ENCODE results near the gene LSM12.
A peak's percentile ranks its signal among the peaks of the same experiment; 100 is the strongest.
"Not testable (repeated sequence)": the region's sequence is repeated elsewhere in the genome, so short reads cannot be mapped to it uniquely, and the experiment has no call there.

LSM12 gene

DNA sequence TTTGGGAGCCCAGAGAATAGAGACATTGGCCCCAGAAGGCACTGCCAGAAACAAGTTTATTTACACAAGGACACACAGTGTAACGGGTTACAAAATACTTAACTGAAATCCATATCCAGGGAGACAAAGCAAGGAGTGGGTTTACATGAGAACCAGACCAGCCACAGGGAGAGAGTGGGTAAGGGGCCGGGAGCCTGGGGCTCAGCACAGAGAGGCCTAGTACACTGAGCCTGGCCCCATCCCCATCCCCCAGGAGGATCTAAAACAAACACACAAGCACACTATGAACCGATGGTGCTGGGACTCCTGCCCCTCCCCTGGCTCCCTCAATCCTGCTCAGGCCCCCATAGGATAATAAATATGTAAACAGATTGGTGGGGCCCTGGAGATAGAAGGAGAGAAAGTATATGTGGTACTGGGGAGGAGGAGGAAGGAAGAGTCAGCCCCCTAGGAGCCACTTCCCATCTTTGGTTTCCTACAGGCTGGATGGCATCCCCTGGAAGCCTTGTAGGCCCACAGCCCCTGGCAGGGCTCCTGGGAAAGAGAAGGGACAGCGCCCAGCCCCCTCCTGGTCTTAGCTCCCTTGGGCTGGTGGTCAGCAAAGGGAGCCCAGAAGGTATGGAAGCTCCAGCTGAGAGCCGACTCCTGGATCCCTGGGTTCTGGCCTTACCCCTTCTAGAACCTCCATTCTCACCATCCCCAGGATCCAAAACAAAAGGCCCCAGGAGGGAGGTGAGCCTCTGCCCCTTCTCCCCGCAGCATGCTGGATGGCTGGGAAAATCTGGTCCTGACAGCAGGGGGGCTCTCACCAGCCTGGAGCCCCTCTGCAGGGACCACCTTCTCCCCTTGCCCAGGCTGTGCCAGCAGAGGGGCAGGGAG lies 10.5 kb upstream of the LSM12 start:
- no peak for DNase-seq (ENCODE audit: low read depth)

DNA sequence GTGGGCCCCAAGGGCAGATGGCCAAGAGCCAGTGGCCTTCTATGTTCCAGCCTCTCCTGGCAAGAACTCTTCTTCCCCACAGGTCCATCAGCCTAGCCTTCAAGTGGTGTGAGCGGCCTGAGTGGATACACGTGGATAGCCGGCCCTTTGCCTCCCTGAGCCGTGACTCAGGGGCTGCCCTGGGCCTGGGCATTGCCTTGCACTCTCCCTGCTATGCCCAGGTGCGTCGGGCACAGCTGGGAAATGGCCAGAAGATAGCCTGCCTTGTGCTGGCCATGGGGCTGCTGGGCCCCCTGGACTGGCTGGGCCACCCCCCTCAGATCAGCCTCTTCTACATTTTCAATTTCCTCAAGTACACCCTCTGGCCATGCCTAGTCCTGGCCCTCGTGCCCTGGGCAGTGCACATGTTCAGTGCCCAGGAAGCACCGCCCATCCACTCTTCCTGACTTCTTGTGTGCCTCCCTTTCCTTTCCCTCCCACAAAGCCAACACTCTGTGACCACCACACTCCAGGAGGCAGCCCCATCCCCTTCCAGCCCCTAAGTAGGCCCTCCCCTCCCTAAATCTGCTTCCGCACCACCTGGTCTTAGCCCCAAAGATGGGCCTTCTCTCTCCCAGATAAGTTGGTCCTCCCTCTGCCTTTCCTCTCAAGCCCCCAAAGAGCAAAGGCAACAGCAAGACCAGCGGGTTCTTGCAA lies 9.3 kb upstream of the LSM12 start:
- DNase-seq (ENCODE audit: low read depth): no peak

DNA sequence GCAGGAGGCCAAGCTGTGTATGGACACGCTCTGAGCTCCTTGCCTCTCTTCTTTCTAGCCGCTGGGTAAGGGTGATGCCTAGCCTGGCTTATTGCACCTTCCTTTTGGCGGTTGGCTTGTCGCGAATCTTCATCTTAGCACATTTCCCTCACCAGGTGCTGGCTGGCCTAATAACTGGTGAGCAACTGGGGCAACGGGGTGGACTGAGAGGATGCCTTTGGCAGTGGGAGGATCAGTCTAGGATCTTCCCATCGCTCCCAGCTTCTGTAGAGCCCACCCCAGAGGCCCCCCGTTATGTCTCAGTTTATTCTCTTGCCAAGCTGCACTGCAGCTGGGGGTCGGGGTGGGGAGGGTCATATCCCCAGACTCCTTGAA lies 8.4 kb upstream of the LSM12 start:
- DNase-seq (ENCODE audit: low read depth): no peak

DNA sequence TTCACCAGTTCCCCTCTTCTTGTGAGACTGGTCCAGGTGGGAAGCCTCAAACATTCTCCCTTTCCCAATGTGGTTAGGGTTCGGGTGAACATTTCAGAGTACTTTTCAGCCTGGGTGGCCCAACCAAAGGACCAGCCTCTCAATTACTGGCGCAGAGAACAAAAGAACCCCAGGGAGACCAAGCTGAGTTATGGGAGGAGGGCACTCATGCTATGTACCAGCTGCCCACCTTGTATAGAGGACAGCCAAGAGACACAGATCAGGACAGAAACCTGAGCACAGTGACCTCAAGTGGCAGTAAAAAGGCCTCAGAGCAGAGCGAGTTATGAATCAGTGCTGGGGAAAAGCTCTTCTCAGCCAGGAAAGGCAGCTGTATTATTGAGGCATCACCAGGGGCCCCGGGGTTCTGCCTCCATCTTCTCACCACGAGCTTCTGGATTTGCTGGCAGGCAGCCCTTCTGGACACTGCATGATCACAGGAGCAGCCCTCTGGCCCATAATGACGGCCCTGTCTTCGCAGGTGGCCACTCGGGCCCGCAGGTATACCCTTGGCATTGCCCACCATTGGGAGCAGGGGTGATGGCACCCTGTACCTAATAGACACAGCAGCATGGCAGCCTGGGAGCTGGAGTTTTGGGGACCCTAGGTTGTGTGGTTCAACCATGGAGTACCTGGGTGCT lies 7.9 kb upstream of the LSM12 start:
- DNase-seq (ENCODE audit: low read depth): no peak

DNA sequence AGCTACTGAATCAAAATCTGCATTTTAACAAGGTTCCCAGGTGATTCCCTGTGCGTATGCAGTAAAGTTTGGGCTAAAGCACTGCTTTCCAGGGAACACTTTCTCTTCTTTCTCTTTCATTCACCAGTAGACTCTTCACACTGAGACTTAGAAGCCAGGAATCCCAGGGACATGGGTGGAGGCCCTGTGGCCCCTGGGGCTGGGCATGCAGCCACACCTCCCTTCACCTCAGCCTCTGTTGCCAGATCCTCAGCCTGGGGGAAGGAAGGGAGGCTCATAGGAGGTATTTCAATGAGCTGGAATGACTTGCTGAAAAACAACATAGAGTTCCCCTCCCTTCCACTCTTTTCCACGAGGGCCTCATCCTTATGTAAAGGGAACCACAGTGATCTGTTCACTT lies 5.3 kb upstream of the LSM12 start:
- DNase-seq (ENCODE audit: low read depth): peak; percentile 44

DNA sequence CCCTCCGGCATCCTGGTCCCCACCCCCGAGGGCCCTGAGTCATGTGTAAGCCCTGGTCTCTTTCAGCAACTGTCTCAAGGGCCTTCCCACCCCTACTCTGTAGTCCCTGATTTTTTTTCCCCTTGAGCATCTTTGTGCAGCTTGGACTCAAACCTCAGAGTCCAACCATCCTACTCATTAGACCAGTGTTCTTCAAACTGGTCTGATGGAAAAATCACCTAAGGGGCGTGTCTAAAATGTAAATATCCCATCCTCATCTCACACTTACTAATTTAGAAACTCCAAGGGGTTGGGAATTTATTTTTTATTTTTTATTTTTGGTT lies 4.7 kb upstream of the LSM12 start:
- DNase-seq (ENCODE audit: low read depth): peak; percentile 98

DNA sequence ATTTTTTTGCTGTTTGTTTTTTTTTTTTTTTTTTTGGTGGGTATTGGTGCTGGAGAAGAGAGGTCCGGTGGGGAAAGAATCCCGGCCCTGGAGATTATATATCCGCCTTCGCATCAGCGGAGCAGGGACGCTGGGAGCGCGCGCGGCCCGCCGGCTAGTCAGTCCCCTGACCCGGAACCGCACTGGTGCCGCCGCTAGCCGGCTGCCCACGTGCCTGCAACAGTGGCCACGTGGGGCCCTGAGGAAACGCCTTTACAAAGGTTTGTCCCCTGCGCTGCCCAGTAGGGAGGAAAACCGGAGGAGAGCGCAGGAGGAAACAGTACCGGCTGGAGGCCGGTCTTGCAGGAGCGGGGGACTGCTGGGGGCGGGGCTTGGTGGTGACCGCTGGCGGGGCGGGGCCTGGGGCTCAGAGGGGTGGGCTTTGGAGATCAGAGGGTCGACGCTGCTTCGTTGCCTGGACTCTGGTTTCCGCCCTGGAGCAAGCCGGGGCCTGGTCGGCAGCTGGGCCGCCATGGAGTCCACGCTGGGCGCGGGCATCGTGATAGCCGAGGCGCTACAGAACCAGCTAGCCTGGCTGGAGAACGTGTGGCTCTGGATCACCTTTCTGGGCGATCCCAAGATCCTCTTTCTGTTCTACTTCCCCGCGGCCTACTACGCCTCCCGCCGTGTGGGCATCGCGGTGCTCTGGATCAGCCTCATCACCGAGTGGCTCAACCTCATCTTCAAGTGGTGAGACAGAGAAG lies 4.2 kb upstream of the LSM12 start, which contains the start of gene G6PC3:
Gene G6PC3, plus strand, starts transcription at position 281 of the 743 bp plus-strand sequence. Its CDS starts 231 bp downstream, at position 512.
- DNase-seq (ENCODE audit: low read depth): peak; percentile 100

DNA sequence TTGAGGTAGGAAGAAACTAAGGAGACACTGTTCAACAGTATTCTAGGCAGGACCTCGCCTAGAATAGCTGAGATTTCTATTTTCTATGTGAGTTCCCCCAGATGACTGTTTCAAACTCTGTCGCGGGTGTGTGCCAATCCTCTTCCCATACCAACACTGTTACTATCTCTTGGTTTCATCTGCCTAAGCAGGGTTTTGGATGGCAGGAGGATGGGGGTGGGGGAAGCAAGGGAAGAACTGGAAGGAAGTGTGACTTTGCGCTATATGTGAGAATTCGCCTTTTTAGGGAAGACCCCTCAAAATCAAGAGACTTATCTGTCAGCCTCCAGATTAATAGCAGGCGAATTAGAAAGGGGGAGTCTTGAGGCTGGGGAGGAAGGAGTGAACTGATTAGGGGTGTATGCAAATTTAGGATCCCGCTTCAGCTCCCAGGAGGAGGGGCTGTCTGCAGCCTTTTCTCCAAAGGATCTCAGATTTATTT lies 3.5 kb upstream of the LSM12 start:
- peak; percentile 56 for DNase-seq (ENCODE audit: low read depth)

DNA sequence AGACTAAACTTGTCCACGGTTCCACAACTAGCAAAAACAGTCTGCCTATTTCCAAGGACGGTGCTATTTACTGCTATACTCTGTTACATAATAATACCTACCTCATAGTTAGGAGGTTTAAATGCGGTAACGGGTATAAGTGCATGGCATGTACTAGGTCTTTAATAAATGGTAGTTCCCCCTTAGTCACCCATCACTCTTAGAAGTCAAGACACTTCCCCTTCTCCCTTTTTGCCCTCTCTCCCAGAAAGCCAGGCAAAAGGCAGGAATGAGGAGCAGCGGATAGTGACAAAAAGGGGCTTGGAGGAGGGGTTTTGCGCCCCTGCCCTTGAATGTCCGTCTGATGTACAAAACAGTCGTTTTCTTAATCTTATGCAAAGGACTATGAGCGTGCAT lies 1.1 kb upstream of the LSM12 start:
- no peak for DNase-seq (ENCODE audit: low read depth)

DNA sequence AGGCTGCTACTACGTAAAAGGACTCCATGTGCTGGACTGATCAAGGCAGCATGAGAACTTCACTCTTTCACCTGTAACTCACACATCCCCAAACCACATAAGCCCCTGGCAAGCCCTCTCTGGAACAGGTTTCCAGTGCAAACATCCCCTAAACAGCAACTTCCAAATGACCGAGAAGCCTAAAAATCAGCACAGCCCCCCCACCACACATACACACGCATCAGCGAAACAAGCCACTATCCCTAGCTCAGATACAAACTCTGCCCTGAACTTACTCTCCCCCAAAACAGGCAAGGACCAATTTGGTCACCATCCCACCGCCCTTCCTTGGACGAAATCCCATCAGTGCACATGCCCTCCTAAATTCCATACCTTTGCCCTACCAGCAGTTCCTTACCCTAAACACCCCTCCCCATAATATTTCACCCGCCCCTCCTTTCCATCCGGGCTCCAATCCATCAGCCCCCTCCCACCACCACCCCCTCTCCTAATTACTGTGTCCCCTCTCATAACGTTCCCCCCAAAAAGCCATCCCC lies 735 bp downstream of the LSM12 start:
- peak; percentile 30 for DNase-seq (ENCODE audit: low read depth)

DNA sequence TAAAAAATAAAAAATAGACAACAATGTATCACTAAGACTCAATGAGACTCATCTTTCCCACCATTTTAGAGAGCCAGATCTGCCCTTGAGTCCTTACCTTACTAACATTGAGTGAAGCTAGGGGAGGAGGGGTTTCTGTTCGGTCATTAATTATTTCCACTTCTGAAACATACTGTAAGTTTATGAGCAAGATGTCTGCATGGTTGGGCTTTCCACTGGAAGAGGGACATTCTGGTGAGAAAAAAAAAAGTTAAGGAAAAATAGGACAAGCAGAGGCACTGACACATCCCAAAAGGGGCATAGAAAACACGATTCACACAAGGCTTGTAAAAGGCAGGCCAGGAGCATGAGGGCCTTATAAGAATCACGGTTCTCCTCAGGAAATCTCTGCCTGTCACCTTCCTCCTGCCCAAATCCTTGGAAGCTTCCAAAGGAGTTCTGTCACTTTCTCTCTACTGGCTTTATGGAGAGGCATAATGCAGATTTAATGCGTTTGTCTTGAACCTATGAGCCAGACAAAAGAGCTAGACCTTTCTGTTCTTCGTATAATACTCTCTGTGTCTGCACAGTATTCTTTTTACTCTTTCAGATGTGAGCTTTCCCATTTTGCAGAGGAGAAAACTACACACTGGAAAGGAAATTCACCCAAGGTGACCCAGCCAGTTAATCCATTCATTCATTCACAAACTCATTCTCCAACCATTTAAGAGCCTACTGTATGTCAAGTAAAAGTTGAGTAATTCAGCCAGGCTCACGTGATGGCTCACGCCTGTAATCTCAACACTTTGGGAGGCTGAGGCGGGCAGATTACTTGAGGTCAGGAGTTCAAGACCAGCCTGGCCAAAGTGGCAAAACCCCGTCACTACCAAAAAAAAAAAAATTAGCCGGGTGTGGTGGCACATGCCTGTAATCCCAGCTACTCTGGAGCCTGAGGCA lies 2.5 kb downstream of the LSM12 start:
- no peak for DNase-seq (ENCODE audit: low read depth)

DNA sequence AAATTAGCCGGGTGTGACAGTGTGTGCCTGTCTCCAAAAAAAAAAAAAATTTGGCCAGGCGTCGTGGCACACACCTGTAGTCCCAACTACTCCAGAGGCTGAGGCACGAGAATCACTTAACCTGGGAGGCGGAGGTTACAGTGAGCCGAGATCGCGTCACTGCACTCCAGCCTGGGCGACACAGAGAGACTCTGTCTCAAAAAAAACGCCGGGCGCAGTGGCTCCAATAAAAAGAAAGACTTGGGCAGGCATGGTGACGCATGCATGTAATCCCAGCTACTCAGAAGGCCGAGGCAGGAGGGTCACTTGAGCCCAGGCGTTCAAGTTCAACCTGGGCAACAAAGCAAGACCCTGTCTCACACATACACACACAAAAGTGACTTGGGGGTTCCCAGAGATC lies 3.6 kb downstream of the LSM12 start:
- DNase-seq (ENCODE audit: low read depth): no peak

DNA sequence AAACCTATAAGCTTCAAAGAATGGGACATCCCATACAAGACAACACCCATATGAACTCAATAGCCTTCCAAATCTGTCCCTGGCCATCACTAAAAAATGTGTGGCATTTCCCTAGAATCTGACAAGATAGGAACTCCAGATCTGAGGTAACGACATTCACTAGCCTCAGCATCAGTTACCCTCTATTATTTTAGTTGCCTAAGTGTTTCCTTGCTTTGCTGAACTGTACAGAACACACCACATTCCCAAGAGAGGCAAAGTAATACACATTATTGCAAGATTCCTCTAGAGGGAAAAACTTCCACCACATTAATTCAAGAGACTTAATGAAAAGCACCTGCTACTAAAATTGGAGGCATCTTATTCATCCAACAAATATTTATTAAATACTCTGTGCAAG lies 5.0 kb downstream of the LSM12 start:
- no peak for DNase-seq (ENCODE audit: low read depth)

DNA sequence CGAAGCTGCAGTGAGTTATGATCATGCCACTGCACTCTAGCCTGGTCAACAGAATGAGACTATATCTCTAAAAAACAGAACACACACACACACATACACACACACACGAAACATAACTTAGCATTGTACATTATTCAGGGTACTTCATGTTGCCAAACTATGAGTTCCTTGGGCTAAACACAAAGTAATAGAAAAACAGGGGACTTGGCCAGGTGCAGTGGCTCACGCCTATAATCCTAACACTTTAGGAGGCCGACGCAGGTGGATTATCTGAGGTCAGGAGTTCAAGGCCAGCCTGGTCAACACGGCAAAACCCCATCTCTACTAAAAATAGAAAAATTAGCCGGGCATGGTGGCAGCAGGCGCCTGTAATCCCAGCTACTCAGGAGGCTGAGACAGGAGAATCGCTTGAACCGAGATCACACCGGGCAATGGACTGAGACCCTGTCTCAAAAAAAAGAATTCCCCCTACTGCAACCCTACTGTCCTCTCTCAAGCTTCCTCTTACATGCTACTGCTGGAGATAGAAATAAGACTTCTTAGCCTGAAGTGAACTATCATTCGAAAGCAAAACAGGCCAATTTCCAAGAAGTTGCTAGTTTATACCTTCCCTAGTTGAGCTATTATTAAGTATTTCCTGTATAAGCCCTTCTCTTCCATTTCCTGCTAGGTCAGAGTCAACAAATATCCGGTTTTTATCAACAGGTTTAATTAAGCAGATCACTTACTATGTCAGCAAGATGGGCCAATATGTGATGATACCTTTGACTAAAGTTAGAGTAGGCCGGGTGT lies 7.2 kb downstream of the LSM12 start:
- DNase-seq (ENCODE audit: low read depth): no peak

DNA sequence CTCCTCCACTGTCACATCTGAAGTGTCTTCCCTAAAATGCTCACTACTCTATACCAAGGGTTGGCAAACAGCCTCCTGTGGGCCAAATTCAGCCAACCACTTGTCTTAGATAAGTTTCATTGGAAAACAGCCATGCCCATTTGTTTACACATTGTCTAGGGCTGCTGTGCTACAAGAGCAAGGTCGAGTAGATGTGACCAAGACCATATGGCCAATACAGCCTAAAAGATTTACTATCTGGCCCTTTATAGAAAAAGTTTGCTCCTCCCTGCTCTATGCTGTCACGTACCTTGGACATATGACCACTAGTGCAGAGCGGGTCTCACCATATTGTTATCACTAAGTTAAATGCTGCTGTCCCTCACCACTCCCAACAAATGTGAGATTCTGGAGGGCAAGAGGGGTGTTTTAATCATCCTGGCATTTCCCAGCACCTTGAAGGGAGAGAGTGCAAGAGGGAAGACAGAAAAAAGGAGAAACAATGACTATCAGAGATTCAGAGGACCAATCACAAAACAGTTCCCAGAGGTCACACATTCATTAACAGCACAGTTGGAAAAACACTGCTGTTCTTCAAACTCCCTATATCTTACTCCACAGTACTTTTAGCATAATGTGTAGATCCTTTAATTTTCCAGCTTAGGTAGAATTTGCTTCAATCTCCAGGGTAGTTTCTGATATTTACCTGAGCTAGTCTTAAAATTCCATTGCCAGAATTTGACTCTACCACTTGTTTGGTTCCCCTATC lies 13.2 kb downstream of the LSM12 start:
- DNase-seq (ENCODE audit: low read depth): no peak

DNA sequence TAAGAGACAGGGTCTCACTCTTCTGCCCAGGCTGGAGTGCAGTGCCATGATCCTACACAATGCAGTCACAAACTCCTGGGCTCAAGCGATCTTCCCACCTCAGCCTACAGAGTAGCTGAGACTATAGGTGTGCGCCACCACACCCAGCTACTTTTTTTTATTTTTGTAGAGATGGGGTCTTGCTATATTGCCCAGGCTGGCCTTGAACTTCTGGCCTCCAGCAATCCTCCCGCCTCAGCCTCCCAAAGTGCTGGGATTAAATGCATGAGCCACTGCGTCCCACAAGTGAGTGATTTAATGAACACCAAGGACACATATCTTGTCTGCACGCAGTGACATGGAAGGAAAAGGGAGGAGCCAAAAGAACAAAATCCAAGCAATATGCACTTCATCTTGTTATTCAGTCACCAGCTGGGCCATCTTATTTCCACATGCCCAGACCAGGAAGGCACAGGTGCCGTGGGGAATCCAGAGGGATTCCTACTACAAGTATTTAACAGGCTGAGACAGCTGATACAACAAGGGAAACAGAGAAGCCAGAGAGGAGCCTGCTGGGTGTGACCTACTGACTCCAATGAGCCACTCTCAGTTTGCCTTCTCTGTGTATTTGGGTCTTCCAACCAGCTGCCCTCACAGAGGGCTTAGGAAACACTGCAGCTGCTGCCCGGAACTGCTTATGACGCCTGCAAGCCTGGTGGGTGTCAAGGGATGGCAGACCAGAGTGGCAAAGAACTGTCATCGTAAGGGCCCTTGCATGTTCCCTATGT lies 17.0 kb downstream of the LSM12 start:
- DNase-seq (ENCODE audit: low read depth): no peak

DNA sequence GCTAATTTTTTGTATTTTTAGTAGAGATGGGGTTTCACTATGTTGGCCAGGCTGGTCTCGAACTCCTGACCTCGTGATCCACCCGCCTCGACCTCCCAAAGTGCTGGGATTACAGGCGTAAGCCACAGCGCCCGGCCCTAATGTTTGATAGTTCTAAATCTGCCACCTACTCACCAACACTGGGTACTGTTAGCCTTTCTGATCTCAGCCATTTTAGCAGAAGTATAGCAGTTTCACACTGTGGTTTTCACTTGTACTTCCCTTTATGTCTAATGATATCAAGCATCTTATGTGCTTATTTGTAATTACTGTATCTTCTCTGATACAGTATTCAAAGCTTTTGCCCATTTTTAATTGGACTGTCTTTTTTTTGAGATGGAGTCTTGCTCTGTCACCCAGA lies 19.6 kb downstream of the LSM12 start:
- DNase-seq (ENCODE audit: low read depth): not testable (repeated sequence)

DNA sequence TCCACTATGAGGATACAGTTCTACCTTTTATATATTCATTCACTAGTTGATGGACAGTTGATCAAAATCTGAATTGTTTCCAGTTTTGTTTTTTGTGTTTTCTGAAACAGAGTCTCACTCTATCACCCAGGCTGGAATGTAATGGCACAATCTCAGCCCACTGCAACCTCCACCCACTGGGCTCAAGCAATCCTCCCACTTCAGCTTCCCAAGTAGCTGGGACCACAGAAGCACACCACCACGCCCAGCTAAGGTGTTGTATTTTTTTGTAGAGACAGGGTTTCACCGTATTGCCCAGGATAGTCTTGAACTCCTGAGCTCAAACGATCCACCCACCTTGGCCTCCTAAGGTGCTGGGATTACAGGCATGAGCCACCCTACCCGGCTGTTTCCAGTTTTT lies 21.0 kb downstream of the LSM12 start:
- DNase-seq (ENCODE audit: low read depth): no peak

Data from ELR (cell line).